GM19035 (cell line): ENCODE results near the gene TIGAR.
A peak's percentile ranks its signal among the peaks of the same experiment; 100 is the strongest.

Experiments used
- ATAC-seq: cut with Tn5 transposase; IDR thresholded peaks from one replicate; pipeline ENCODE4 v1.9.1; 2021; ENCODE audit not compliant: unreplicated experiment

The TIGAR gene

GRCh38 chr12:4301932-4302501, 19.0 kb upstream of the TIGAR start:
- ATAC-seq, result no peak

- ATAC-seq, result no peak
These were observed 18.1 kb upstream of the TIGAR start for GRCh38 chr12:4302881-4303280.

GRCh38 chr12:4303750-4304149, 17.3 kb upstream of the TIGAR start:
- no peak for ATAC-seq

GRCh38 chr12:4307593-4308333, 13.2 kb upstream of the TIGAR start:
- no peak for ATAC-seq

GRCh38 chr12:4308334-4308950, 12.6 kb upstream of the TIGAR start:
- no peak for ATAC-seq

GRCh38 chr12:4311776-4312175, 9.2 kb upstream of the TIGAR start:
- ATAC-seq, result no peak

- no peak for ATAC-seq
These were observed 8.8 kb upstream of the TIGAR start for GRCh38 chr12:4312251-4312650.

GRCh38 chr12:4320497-4320852, 538 bp upstream of the TIGAR start:
- ATAC-seq, result peak; percentile 45

GRCh38 chr12:4322726-4323125, 1.7 kb downstream of the TIGAR start:
- no peak for ATAC-seq

GRCh38 chr12:4323396-4323795, 2.4 kb downstream of the TIGAR start:
- no peak for ATAC-seq

- no peak for ATAC-seq
These were observed 3.4 kb downstream of the TIGAR start for GRCh38 chr12:4324366-4324765.

- no peak for ATAC-seq
These were observed 5.0 kb downstream of the TIGAR start for GRCh38 chr12:4325966-4326365.

- ATAC-seq, result no peak
These were observed 6.3 kb downstream of the TIGAR start for GRCh38 chr12:4327293-4327692.

GRCh38 chr12:4330203-4330602, 9.2 kb downstream of the TIGAR start:
- ATAC-seq, result no peak

GRCh38 chr12:4331221-4331620, 10.2 kb downstream of the TIGAR start:
- ATAC-seq, result no peak

- no peak for ATAC-seq
These were observed 10.8 kb downstream of the TIGAR start for GRCh38 chr12:4331842-4332241.

GRCh38 chr12:4346931-4347330, 25.9 kb downstream of the TIGAR start:
- no peak for ATAC-seq

- ATAC-seq, result no peak
These were observed 32.8 kb downstream of the TIGAR start for GRCh38 chr12:4353785-4354208.

- no peak for ATAC-seq
These were observed 34.4 kb downstream of the TIGAR start for GRCh38 chr12:4355156-4356040.

GRCh38 chr12:4356041-4356327, 35.0 kb downstream of the TIGAR start:
- ATAC-seq, result no peak

- ATAC-seq, result no peak
These were observed 45.1 kb downstream of the TIGAR start for GRCh38 chr12:4366090-4366489.

GRCh38 chr12:4369548-4369947, 48.5 kb downstream of the TIGAR start:
- no peak for ATAC-seq
